GM23338 (cell line): Measurements from ENCODE around the gene UNC45A. TPM values are rescaled to one million over a fixed set of nuclear protein-coding genes. Genes with fewer than 3 reads are reported as not detected.

Experiments used
- ATAC-seq: fragments of 200-7000 bp; cut with Tn5 transposase; 3 replicates; pipeline ENCODE4 v1.9.1; 2020
- DNase-seq: peaks from one replicate; pipeline ENCODE4 v3.0.0-alpha.2; 2015; ENCODE audit warnings: low spot score
- H2AFZ ChIP-seq: fragments of 200-600 bp; sonication (generic); 2 replicates; pipeline ENCODE4 v1.8.0; 2016; ENCODE audit warnings: antibody characterized with exemption, mild to moderate bottlenecking, moderate library complexity
- H3F3A ChIP-seq: fragments of 200-600 bp; sonication (generic); replicated peaks from 2 replicates; pipeline ENCODE4 v1.8.0; 2017; ENCODE audit warnings: antibody characterized with exemption, mixed run types, low read depth
- H3K27ac ChIP-seq: fragments of 200-600 bp; sonication (generic); 2 replicates; pipeline ENCODE4 v1.6.1; 2016; ENCODE audit warnings: low read depth
- H3K27me3 ChIP-seq: fragments of 200-600 bp; sonication (generic); 2 replicates; pipeline ENCODE4 v1.8.0; 2016; ENCODE audit warnings: mild to moderate bottlenecking, mixed run types, moderate library complexity; ENCODE audit not compliant: insufficient read depth
- H3K36me3 ChIP-seq: fragments of 200-600 bp; sonication (generic); 2 replicates; pipeline ENCODE4 v1.8.0; 2016; ENCODE audit warnings: mild to moderate bottlenecking; ENCODE audit not compliant: insufficient read depth
- H3K4me1 ChIP-seq: fragments of 200-600 bp; sonication (generic); 2 replicates; pipeline ENCODE4 v1.8.0; 2016; ENCODE audit warnings: mild to moderate bottlenecking, moderate library complexity; ENCODE audit not compliant: insufficient read depth
- H3K4me2 ChIP-seq: fragments of 200-600 bp; sonication (generic); 2 replicates; pipeline ENCODE4 v1.7.1; 2017; ENCODE audit warnings: mixed run types
- H3K4me3 ChIP-seq: fragments of 200-600 bp; sonication (generic); 2 replicates; pipeline ENCODE4 v1.6.1; 2016; ENCODE audit warnings: mixed run types
- H3K79me2 ChIP-seq: fragments of 200-600 bp; sonication (generic); replicated peaks from 2 replicates; pipeline ENCODE4 v1.8.0; 2017; ENCODE audit warnings: mild to moderate bottlenecking; ENCODE audit not compliant: insufficient read depth
- H3K9me2 ChIP-seq: fragments of 200-600 bp; sonication (generic); 2 replicates; pipeline ENCODE4 v1.8.0; 2017; ENCODE audit not compliant: insufficient read depth
- H4K20me1 ChIP-seq: fragments of 200-600 bp; sonication (generic); replicated peaks from 2 replicates; pipeline ENCODE4 v1.8.0; 2017; ENCODE audit warnings: mild to moderate bottlenecking; ENCODE audit not compliant: insufficient read depth
- H3K27ac Mint-ChIP-seq: 2 replicates; pipeline ENCODE4 v1.8.0; 2020; ENCODE audit warnings: inconsistent platforms, mild to moderate bottlenecking, moderate library complexity, mixed read lengths
- H3K27me3 Mint-ChIP-seq: 3 replicates; pipeline ENCODE4 v1.8.0; 2022; ENCODE audit warnings: low read depth, mild to moderate bottlenecking, moderate library complexity, mixed read lengths, inconsistent platforms; ENCODE audit not compliant: insufficient read depth, poor library complexity
- H3K36me3 Mint-ChIP-seq: 3 replicates; pipeline ENCODE4 v1.8.0; 2021; ENCODE audit warnings: low read depth, mild to moderate bottlenecking, inconsistent platforms, moderate library complexity, mixed read lengths
- H3K4me1 Mint-ChIP-seq: 3 replicates; pipeline ENCODE4 v1.8.0; 2020; ENCODE audit warnings: mild to moderate bottlenecking, inconsistent platforms, mixed read lengths
- H3K4me3 Mint-ChIP-seq: 3 replicates; pipeline ENCODE4 v1.8.0; 2021; ENCODE audit warnings: moderate library complexity, mild to moderate bottlenecking, inconsistent platforms, mixed read lengths
- H3K9me3 Mint-ChIP-seq: 3 replicates; pipeline ENCODE4 v1.8.0; 2020; ENCODE audit warnings: moderate library complexity, mild to moderate bottlenecking, inconsistent platforms, mixed read lengths
- CREB1 ChIP-seq: fragments of 250-450 bp; sonication (Bioruptor Pico); IDR thresholded peaks from 2 replicates; pipeline ENCODE4 v1.5.0; 2020; ENCODE audit warnings: low read depth, mild to moderate bottlenecking, moderate library complexity
- CTCF ChIP-seq, 2 experiments: fragments of 200-600 bp in 1 of 2; sonication (generic) in 1 of 2; conservative IDR thresholded peaks; 2 replicates each; pipeline versions ENCODE4 v1.5.1 to v1.6.1; 2016 to 2017; ENCODE audit warnings: antibody characterized with exemption in 2 of 2, low read depth in 2 of 2, mild to moderate bottlenecking in 2 of 2, moderate library complexity in 1 of 2
- ETS1 ChIP-seq: IDR thresholded peaks from 2 replicates; pipeline ENCODE4 v1.6.1; 2016; ENCODE audit warnings: antibody characterized with exemption
- EZH2 ChIP-seq: fragments of 200-600 bp; sonication (generic); IDR thresholded peaks from one replicate; pipeline ENCODE4 v1.8.0; 2017; ENCODE audit warnings: antibody characterized with exemption, mild to moderate bottlenecking, low read depth; ENCODE audit not compliant: unreplicated experiment
- EZH2phosphoT487 ChIP-seq: fragments of 200-600 bp; sonication (generic); IDR thresholded peaks from one replicate; pipeline ENCODE4 v1.8.1; 2018; ENCODE audit warnings: antibody characterized with exemption; ENCODE audit not compliant: unreplicated experiment
- JUNB ChIP-seq: IDR thresholded peaks from one replicate; pipeline ENCODE4 v1.6.1; 2016; ENCODE audit warnings: antibody characterized with exemption; ENCODE audit not compliant: unreplicated experiment
- NANOG ChIP-seq: IDR thresholded peaks from 2 replicates; pipeline ENCODE4 v1.6.1; 2016; ENCODE audit warnings: antibody characterized with exemption, borderline replicate concordance
- POLR2AphosphoS5 ChIP-seq: IDR thresholded peaks from 2 replicates; pipeline ENCODE4 v1.6.1; 2016; ENCODE audit warnings: antibody characterized with exemption, low read depth
- REST ChIP-seq: IDR thresholded peaks from one replicate; pipeline ENCODE4 v1.6.1; 2018; ENCODE audit warnings: antibody characterized with exemption; ENCODE audit not compliant: unreplicated experiment
- STAT1 ChIP-seq: IDR thresholded peaks from one replicate; pipeline ENCODE4 v1.6.1; 2016; ENCODE audit warnings: antibody characterized with exemption; ENCODE audit not compliant: unreplicated experiment
- ZNF114 ChIP-seq: fragments of 250-450 bp; sonication (Bioruptor Pico); IDR thresholded peaks from 2 replicates; pipeline ENCODE4 v1.5.0; 2020; ENCODE audit warnings: mild to moderate bottlenecking, moderate library complexity
- ZNF331 ChIP-seq: fragments of 250-450 bp; sonication (Bioruptor Pico); IDR thresholded peaks from 2 replicates; pipeline ENCODE4 v1.5.0; 2020; ENCODE audit warnings: low read depth, mild to moderate bottlenecking, moderate library complexity
- polyA plus RNA-seq: library from polyadenylated mRNA; unstranded; fragments of >200 nt; fragmentation: Nextera tagmentation; extraction: Ambion mirVana; gene quantifications from 2 replicates; pipeline ENCODE4 v1.2.1, GENCODE V29; 2016
- total RNA-seq: library from RNA; depleted of rRNA; stranded (reverse); fragments of >200 nt; shearing (Covaris generic); gene quantifications from 2 replicates; pipeline ENCODE4 v1.2.3, GENCODE V29; 2014

UNC45A gene
- total and polyA plus RNA-seq, 2 experiments from 2014 or later, result 40.2 to 86.8 TPM

GRCh38 chr15:90885432-90886290 is 49.4 kb upstream of the UNC45A start:
- peak; percentile 35 for ATAC-seq
- Histone ChIP-seq H3K9me2 (no peaks in the 10 kb centered on the region), H3K27ac (no peak overlapping the region), H3K4me1 (peaks cover 13% of the 10 kb centered on the region), H2AFZ (peak overlapping the region; percentile 23; the same call in 1 of the 2 replicates), H3K36me3 (no peaks in the 10 kb centered on the region), H4K20me1 (no peaks in the 10 kb centered on the region), H3F3A (0 out of 2 replicates have a peak, but pooled peaks cover 5% of the 10 kb centered on the region), H3K79me2 (no peaks in the 10 kb centered on the region), H3K4me3 (no peak overlapping the region), H3K4me2 (no peak overlapping the region), H3K27me3 (no peaks in the 10 kb centered on the region)
- H3K4me1 Mint-ChIP-seq, result peaks cover 22% of the 10 kb centered on the region
- H3K27ac Mint-ChIP-seq, result no peak overlapping the region
- no peaks in the 10 kb centered on the region for H3K9me3 Mint-ChIP-seq
- TF ChIP-seq EZH2 (no peak), CTCF (conservative IDR thresholded peaks at IDR 0.05; ENCODE audit: low read depth in 2 of 2) (peak; percentile 99 to 100)
- peak; percentile 84 for DNase-seq
- H3K36me3 Mint-ChIP-seq, result peaks cover 1% of the 10 kb centered on the region; the same call in 2 of the 3 replicates
- peaks cover 10% of the 10 kb centered on the region for H3K27me3 Mint-ChIP-seq
- 0 out of 3 replicates have a peak overlapping the region, but pooled peaks have one; percentile 14 for H3K4me3 Mint-ChIP-seq

- Histone ChIP-seq H3K36me3 (no peaks in the 10 kb centered on the region), H4K20me1 (no peaks in the 10 kb centered on the region), H3K79me2 (no peaks in the 10 kb centered on the region), H3K27me3 (no peaks in the 10 kb centered on the region), H2AFZ (no peak overlapping the region), H3K4me2 (no peak overlapping the region), H3K27ac (no peak overlapping the region), H3K4me1 (peaks cover 13% of the 10 kb centered on the region), H3K9me2 (no peaks in the 10 kb centered on the region), H3F3A (0 out of 2 replicates have a peak, but pooled peaks cover 5% of the 10 kb centered on the region), H3K4me3 (no peak overlapping the region)
- Mint-ChIP-seq H3K27ac (no peak overlapping the region), H3K4me3 (no peak overlapping the region), H3K9me3 (no peaks in the 10 kb centered on the region), H3K27me3 (peaks cover 5% of the 10 kb centered on the region), H3K36me3 (no peaks in the 10 kb centered on the region; the same call in 2 of the 3 replicates), H3K4me1 (peaks cover 22% of the 10 kb centered on the region)
- DNase-seq (no peak), ATAC-seq (no peak)
- TF ChIP-seq JUNB (no peak), STAT1 (no peak), REST (no peak), EZH2phosphoT487 (no peak), ZNF331 (CRISPR knock-in tag) (no peak), POLR2AphosphoS5 (no peak), CREB1 (no peak), NANOG (no peak), ETS1 (no peak), ZNF114 (no peak)
Observed at GRCh38 chr15:90886291-90886614, 48.8 kb upstream of the UNC45A start.
